ENCODE data around the gene GSE1. TPM values are rescaled to one million over a fixed set of nuclear protein-coding genes. Genes with fewer than 3 reads are reported as not detected.

The GSE1 gene
- total RNA-seq, 4 donors from 2014 or later = 46.7 to 144 (median 96.9) TPM

DNA sequence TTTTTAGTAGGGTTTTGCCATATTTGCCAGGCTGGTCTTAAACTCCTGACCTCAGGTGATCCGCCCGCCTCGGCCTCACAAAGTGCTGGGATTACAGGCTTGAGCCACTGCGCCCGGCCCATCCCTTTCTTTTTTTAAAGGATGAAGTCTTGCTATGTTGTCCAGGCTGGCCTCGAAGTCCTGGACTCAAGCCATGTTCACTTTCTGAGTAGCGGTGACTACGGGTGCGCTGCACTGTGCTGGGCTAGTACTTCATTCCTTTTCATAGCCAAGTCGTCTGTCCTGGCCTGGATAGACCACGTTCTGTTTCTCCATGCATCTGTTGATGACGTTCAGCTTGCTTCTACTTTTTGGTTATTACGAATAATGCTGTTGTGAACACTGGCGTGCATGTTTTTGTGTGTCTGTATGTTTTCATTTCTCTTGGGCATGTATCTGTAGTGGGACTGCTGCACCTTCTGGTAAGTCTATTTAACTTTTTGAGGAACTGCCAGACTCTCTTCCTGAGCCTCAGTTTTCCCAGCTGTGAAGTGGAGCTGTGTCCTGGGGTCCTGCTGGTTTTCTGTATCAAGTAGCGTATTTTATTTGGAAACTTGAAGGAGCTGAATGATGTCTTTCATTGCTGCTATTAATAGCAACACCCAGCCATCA lies 40.0 kb upstream of the GSE1 start:
- Histone ChIP-seq H3K4me3 (no peak overlapping the region), H3K9me3 (no peaks in the 10 kb centered on the region), H3K27me3 (no peaks in the 10 kb centered on the region), H3K4me1 (peaks cover 56% of the 10 kb centered on the region), H3K36me3 (no peaks in the 10 kb centered on the region), H3K27ac (peak overlapping the region; percentile 70)
- 82% methylated on average over 15 of the region's 15 CpGs for WGBS
- DNase-seq (ENCODE audit: low spot score in 2 of 2) = no peak
- TF ChIP-seq POLR2AphosphoS5 (IDR thresholded peaks at IDR 0.05) (no peak), POLR2A (IDR thresholded peaks at IDR 0.05) (no peak), EP300 (IDR thresholded peaks at IDR 0.05) (no peak)
- TF ChIP-seq, protein P1, sequence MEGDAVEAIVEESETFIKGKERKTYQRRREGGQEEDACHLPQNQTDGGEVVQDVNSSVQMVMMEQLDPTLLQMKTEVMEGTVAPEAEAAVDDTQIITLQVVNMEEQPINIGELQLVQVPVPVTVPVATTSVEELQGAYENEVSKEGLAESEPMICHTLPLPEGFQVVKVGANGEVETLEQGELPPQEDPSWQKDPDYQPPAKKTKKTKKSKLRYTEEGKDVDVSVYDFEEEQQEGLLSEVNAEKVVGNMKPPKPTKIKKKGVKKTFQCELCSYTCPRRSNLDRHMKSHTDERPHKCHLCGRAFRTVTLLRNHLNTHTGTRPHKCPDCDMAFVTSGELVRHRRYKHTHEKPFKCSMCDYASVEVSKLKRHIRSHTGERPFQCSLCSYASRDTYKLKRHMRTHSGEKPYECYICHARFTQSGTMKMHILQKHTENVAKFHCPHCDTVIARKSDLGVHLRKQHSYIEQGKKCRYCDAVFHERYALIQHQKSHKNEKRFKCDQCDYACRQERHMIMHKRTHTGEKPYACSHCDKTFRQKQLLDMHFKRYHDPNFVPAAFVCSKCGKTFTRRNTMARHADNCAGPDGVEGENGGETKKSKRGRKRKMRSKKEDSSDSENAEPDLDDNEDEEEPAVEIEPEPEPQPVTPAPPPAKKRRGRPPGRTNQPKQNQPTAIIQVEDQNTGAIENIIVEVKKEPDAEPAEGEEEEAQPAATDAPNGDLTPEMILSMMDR (IDR thresholded peaks at IDR 0.05) = no peak

DNA sequence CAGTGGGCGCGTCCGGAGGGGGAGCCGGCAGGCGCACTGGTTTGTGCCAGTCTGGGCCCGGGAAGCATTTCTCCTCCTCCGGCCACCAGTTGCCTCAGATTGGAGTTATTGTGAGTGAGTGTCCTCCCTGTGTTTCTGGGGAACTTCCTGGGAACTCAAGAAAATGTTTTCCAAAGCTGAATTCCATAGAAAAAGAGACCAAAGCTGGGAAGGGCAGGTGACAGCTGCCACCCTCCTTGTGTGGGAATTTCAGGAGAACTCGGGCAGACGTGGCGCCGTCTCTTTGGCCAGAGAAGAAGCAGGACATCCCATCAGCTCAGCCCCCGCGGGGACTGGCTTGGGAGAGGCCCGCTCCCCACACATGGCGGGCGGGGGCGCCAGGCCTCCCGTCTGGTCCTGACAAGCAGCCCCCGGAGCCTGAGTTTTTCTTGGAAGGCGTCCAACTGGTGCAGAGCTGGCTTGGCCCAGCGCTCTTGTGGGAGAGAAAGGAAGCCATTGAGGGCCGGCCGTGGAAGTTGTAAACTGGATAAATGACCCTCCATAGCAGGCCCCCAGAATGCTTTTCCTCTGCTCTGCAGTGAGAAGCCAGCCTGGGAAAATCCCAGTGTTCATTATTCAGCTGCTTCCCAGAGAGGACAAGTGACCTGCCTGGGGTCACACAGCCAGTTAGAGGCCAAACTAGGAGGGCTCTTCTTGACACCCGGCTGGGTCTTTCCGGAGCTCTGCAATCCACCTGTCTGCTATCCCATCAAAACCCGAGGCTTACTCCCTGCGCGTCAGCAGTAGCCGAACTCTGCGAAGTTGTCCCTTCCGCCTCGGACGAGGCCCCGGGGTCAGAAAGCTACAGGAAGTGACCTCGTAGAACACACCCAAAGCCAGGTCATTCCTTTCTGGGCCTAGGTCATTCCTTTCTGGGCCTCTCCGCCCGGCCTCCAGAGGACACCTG lies 39.2 kb upstream of the GSE1 start:
- TF ChIP-seq POLR2A (IDR thresholded peaks at IDR 0.05) = no peak
- TF ChIP-seq, protein P1 (IDR thresholded peaks at IDR 0.05) = no peak
- TF ChIP-seq POLR2AphosphoS5 (IDR thresholded peaks at IDR 0.05) = no peak
- no peak for TF ChIP-seq EP300 (IDR thresholded peaks at IDR 0.05)
- no peaks in the 10 kb centered on the region for H3K9me3 ChIP-seq
- no peaks in the 10 kb centered on the region for H3K36me3 ChIP-seq
- WGBS = 34% methylated on average over 36 of the region's 37 CpGs
- peak overlapping the region; percentile 70 for H3K27ac ChIP-seq
- H3K27me3 ChIP-seq = no peaks in the 10 kb centered on the region
- H3K4me1 ChIP-seq = peaks cover 52% of the 10 kb centered on the region
- no peak overlapping the region for H3K4me3 ChIP-seq
- DNase-seq (ENCODE audit: low spot score in 2 of 2) = no peak

DNA sequence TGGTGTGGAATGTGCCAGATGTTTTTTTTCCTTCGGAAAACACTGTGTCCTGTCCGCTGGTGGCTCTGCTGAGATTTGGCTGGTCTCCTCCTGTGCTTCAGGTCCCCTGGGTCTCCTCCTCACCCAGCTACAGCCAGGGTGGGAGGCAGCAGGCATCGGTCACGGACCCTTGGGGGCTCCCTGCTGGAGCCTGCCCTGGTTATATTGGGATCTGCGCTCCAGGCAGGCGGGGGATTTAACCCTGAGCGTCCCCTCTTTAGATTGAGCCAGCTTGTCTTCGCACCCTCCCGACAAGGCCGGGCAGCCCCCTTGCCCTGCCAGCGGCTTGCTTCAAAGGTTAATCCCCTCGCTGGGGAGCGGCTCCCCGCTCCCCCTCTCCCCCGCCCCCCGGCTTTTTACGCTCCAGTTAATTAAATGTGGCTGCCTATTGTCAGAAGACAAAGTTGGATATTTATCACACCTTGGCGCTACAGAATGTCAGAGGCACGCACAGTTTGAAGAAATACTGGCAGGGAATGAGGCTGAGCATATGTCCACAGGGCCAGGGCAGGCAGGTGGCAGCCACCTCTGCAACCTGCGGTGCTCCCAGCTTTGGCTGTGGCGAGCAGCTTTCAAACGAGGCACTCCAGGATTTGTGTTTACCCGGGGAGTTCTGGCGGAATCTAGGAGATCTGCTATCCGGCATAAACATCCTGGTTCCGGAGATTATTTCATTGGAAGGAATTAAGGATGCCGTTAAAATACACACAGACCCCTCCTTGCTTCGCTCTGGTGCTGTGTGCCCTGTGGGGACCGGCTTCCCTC lies 38.2 kb upstream of the GSE1 start:
- DNase-seq (ENCODE audit: low spot score in 2 of 2) = no peak
- Histone ChIP-seq H3K4me1 (peaks cover 59% of the 10 kb centered on the region), H3K36me3 (no peaks in the 10 kb centered on the region), H3K9me3 (no peaks in the 10 kb centered on the region), H3K27ac (peak overlapping the region; percentile 70), H3K27me3 (no peaks in the 10 kb centered on the region), H3K4me3 (no peak overlapping the region)
- 39% methylated on average over 27 of the region's 29 CpGs for WGBS
- TF ChIP-seq EP300 (IDR thresholded peaks at IDR 0.05) (no peak), POLR2AphosphoS5 (IDR thresholded peaks at IDR 0.05) (no peak)
- TF ChIP-seq, protein P1 (IDR thresholded peaks at IDR 0.05) = no peak

DNA sequence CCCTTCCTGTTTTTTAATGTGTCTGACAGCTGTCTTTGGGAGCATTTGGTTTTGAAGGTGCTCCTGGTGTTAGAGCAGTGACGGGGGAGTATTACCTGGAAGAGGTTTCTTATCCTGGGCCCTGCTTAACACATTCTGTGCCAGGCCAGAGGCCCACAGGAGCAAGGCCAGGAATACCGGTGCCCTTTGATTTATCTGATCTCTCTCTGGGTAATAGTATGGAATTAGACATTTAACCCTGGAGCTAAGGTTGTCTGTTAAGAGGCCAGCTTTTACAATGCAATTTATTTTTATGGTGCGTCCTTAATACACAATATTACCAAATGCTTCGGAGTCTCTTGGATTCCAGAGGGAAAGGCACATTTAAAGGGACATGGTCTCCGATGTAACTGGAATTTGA lies 37.2 kb upstream of the GSE1 start:
- Histone ChIP-seq H3K9me3 (no peaks in the 10 kb centered on the region), H3K36me3 (no peaks in the 10 kb centered on the region), H3K4me1 (peaks cover 54% of the 10 kb centered on the region), H3K4me3 (no peak overlapping the region), H3K27me3 (no peaks in the 10 kb centered on the region), H3K27ac (no peak overlapping the region)
- no peak for TF ChIP-seq EP300 (IDR thresholded peaks at IDR 0.05)
- TF ChIP-seq POLR2A (IDR thresholded peaks at IDR 0.05) = no peak
- TF ChIP-seq, protein P1 (IDR thresholded peaks at IDR 0.05) = no peak
- no peak for TF ChIP-seq POLR2AphosphoS5 (IDR thresholded peaks at IDR 0.05)
- 75% methylated on average over 5 of the region's 5 CpGs for WGBS
- no peak for DNase-seq (ENCODE audit: low spot score in 2 of 2)
